ENCODE results near the gene OSBPL2.

Gene OSBPL2

GRCh38 chr20:62205618-62206387 is 32.5 kb upstream of the OSBPL2 start:
- DNase-seq (ENCODE audit: insufficient read length, low spot score), result no peak
- no peak for FAIRE-seq

DNA sequence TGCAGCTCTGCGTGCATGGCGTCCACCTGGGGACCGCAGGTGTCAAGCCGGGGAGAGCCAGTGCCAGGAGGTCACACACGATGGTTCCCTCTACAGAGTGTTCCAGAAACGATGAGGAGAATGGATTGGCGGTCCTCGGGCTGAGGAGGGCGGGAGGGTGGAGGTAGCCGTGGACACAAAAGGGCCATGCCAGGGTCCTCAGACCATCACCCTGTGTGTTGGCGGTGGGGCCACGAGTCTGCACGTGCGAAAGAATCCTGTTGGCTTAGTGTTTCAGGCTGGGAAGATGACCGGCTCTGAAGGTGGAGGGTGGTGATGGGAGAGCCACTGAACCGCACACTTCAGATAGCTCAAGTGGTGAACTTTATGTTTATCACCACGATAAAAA is 31.9 kb upstream of the OSBPL2 start:
- FAIRE-seq (peak; percentile 59), DNase-seq (ENCODE audit: insufficient read length, low spot score) (no peak)

GRCh38 chr20:62208061-62208794 is 30.1 kb upstream of the OSBPL2 start:
- FAIRE-seq, result peak; percentile 57
- no peak for DNase-seq (ENCODE audit: insufficient read length, low spot score)

- DNase-seq (ENCODE audit: insufficient read length, low spot score) (no peak), FAIRE-seq (peak; percentile 63)
These were observed 29.2 kb upstream of the OSBPL2 start for GRCh38 chr20:62208795-62209755.

- FAIRE-seq (peak; percentile 31), DNase-seq (ENCODE audit: insufficient read length, low spot score) (no peak)
These were observed 28.3 kb upstream of the OSBPL2 start for GRCh38 chr20:62209850-62210495.

- FAIRE-seq (peak; percentile 71), DNase-seq (ENCODE audit: insufficient read length, low spot score) (no peak)
These were observed 27.8 kb upstream of the OSBPL2 start for GRCh38 chr20:62210496-62210855.

GRCh38 chr20:62211216-62211615 is 27.1 kb upstream of the OSBPL2 start:
- FAIRE-seq (peak; percentile 38), DNase-seq (ENCODE audit: insufficient read length, low spot score) (no peak)

- no peak for FAIRE-seq
- no peak for DNase-seq (ENCODE audit: insufficient read length, low spot score)
These were observed 26.5 kb upstream of the OSBPL2 start for GRCh38 chr20:62211769-62212288.

DNA sequence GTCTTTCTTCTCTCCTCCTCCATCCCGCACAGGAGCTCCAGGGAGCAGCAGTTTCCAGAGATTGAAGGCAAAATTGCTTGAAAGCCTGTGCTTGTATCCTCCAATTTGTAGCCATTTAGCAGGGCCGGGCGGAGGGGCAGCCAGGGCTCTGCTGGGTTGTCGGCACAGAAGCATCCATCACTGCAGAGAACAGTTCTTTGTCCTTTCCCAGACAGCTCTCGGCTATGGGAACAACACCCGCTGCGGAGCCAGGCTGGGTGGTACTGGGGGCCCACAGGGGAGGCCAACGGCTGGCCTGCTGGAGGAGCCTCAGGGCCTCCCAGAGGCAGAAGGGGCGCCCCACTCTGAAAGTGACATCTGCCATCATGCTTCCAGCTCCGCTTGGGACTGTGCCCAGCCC is 26.0 kb upstream of the OSBPL2 start:
- FAIRE-seq (no peak), DNase-seq (ENCODE audit: insufficient read length, low spot score) (no peak)

- FAIRE-seq, result peak; percentile 36
- DNase-seq (ENCODE audit: insufficient read length, low spot score), result no peak
These were observed 24.3 kb upstream of the OSBPL2 start for GRCh38 chr20:62214067-62214466.

GRCh38 chr20:62215020-62215990 is 23.0 kb upstream of the OSBPL2 start:
- peak; percentile 51 for FAIRE-seq
- DNase-seq (ENCODE audit: insufficient read length, low spot score), result no peak

- FAIRE-seq (no peak), DNase-seq (ENCODE audit: insufficient read length, low spot score) (no peak)
These were observed 22.2 kb upstream of the OSBPL2 start for GRCh38 chr20:62215991-62216635.

- DNase-seq (ENCODE audit: insufficient read length, low spot score) (no peak), FAIRE-seq (no peak)
These were observed 21.4 kb upstream of the OSBPL2 start for GRCh38 chr20:62216636-62217566.

DNA sequence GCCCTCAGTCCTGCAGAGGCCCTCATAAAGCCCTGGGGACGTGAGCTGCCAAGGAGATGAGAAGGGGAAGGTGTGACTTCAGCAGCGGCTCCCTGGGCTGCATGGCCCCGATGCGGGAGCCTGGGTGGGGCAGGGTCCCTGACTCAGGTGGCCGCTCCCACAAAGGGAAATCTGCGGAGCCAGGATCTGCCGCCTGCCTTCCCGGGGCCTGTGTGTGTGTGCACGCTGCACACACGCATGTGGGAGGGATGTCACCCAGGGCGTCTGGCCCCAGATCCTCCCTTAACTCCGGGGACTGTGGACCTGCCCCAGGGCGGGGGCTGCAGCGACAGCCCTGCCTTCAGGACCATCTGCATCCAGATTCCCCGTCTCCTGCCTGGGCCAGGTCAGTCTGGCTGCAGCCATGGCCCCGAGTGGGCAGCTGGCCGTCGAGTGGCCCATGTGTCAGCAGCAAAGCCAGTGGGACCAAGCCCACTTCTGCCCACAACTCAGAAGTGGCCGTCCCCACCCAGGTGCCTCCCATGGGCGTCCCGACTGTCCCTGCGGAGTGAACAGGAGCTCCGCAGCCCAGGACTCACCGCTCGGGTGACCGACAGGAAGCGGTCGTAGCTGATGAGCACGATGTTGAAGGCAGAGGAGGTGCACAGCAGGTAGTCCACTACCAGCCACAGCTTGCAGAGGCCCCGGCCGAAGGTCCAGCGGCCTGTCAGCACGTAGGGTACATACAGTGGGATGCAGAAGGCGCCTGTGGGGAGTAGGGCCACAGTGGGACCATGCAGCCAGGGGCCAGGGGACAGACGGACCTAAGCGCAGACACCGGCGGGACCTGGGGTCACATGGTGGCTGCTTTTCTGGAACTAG is 20.2 kb upstream of the OSBPL2 start:
- FAIRE-seq, result peak; percentile 90
- no peak for DNase-seq (ENCODE audit: insufficient read length, low spot score)

DNA sequence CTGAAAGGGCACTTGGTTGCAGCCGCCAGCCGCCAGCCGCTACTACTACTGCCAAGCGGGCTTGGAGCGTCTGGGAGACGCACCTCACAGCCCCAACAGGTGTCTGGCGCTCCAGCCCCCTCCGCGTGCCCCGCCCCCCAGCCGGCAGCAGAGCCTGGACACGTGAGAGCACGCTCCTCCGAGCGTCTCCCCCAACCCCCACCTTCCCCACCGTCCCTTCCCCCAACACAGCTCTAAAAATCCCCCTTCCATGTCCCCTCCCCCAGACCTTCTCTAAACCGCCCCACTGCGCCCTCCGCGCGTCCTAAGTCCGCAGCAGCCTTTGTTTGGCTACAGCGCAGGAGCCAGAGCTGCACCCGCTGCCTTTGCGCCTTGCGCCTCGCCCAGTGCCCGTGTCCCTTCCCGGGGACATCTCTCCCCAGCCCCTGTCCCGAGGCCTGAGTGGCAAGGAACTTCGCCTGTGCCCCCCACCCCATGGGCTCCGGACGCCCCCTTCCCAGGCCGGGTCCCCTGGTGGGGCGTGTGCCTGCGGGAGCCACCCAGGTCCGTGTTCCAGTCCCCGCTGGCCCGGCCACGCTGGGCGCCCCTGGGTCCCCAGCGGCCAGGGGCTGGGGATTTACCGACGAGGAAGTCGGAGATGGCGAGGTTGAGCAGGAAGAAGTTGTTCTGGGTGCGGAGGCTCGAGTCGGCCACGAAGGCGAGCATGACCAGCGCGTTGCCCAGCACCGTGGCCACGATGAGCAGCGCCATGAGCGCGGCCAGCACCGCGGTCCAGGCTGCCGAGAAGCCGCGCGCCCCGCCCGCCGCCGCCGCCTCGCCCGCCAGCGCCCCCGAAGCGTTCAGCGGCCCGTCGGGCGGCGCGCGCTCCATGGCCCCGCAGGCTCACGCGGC is 19.0 kb upstream of the OSBPL2 start:
- DNase-seq (ENCODE audit: insufficient read length, low spot score) (no peak), FAIRE-seq (peak; percentile 92)

Measured in HTR-8/SVneo (cell line).